Measurements from ENCODE around the gene HSDL2. TPM values are rescaled to one million over a fixed set of nuclear protein-coding genes. Genes with fewer than 3 reads are reported as not detected.
"Not testable (repeated sequence)": the region's sequence is repeated elsewhere in the genome, so short reads cannot be mapped to it uniquely, and the experiment has no call there.

The HSDL2 gene
- total and polyA plus RNA-seq, 3 experiments from 2014 or later = 14.9 to 17.9 (median 17.0) TPM

GRCh38 chr9:112384219-112384618 lies 4.3 kb downstream of the HSDL2 start:
- peak overlapping the region in 1 of 7 donors; percentile 19 for H3K4me3 Mint-ChIP-seq
- H3K27ac Mint-ChIP-seq = peak overlapping the region in 1 of 8 donors; percentile 61
- Histone ChIP-seq H3K36me3 (ENCODE audit: insufficient read depth, low read length) (no peaks in the 10 kb centered on the region), H3K27ac (ENCODE audit: low read depth, low read length) (no peak overlapping the region), H3K4me3 (ENCODE audit: low read length) (no peak overlapping the region), H3K27me3 (ENCODE audit: insufficient read depth, low read length, poor library complexity, severe bottlenecking) (no peaks in the 10 kb centered on the region), H3K9me3 (ENCODE audit: low read length) (no peaks in the 10 kb centered on the region), H3K4me1 (ENCODE audit: insufficient read depth, low read length) (peaks cover 6% of the 10 kb centered on the region)
- POLR2A ChIA-PET = no interaction called here
- H3K9me3 Mint-ChIP-seq = no peaks in the 10 kb centered on the region
- no peak for DNase-seq
- H3K27me3 Mint-ChIP-seq = no peaks in the 10 kb centered on the region
- H3K36me3 Mint-ChIP-seq = peaks cover 0 to 13% (median 5%) of the 10 kb centered on the region in 3 donors
- H3K4me1 Mint-ChIP-seq = peaks cover 25 to 51% (median 43%) of the 10 kb centered on the region in 3 donors
- CTCF ChIA-PET = no interaction called here

GRCh38 chr9:112384690-112385089 lies 4.8 kb downstream of the HSDL2 start:
- Mint-ChIP-seq H3K27ac (no peak overlapping the region), H3K9me3 (no peaks in the 10 kb centered on the region), H3K4me3 (no peak overlapping the region), H3K4me1 (peaks cover 25 to 50% (median 43%) of the 10 kb centered on the region in 3 donors), H3K27me3 (no peaks in the 10 kb centered on the region), H3K36me3 (peaks cover 0 to 8% (median 5%) of the 10 kb centered on the region in 3 donors)
- no peak for DNase-seq
- H3K36me3 ChIP-seq (ENCODE audit: insufficient read depth, low read length) = no peaks in the 10 kb centered on the region
- no peak overlapping the region for H3K4me3 ChIP-seq (ENCODE audit: low read length)
- ChIA-PET POLR2A (no interaction called here), CTCF (interaction anchor here (1.9 kb wide), 1 partner anchor 23 kb away, joined by 6 read pairs; no protein-coding TSS in a partner anchor)
- peaks cover 6% of the 10 kb centered on the region for H3K4me1 ChIP-seq (ENCODE audit: insufficient read depth, low read length)
- no peak overlapping the region for H3K27ac ChIP-seq (ENCODE audit: low read depth, low read length)
- H3K9me3 ChIP-seq (ENCODE audit: low read length) = no peaks in the 10 kb centered on the region
- H3K27me3 ChIP-seq (ENCODE audit: insufficient read depth, low read length, poor library complexity, severe bottlenecking) = no peaks in the 10 kb centered on the region

DNA sequence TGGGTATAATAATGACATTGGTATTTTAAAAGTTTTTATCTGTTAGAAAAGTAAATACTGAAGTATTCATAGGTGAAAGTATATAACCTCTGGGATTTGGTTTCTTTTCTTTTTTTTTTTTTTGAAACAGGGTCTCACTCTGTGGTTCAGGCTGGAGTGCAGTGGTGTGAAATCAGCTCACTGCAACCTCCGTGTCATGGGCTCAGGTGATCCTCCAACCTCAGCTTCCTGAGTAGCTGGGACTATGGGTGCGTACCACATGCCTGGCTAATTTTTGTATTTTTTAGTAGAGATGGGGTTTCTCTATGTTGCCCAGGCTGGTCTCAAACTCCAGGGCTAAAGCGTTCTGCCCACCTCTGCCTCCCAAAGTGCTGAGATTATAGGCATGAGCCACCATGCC lies 7.2 kb downstream of the HSDL2 start:
- no peak overlapping the region for H3K4me3 ChIP-seq (ENCODE audit: low read length)
- Mint-ChIP-seq H3K4me3 (no peak overlapping the region), H3K4me1 (peaks cover 16 to 31% (median 27%) of the 10 kb centered on the region in 3 donors), H3K27ac (no peak overlapping the region), H3K36me3 (peaks cover 0 to 5% (median 0%) of the 10 kb centered on the region in 3 donors), H3K9me3 (no peaks in the 10 kb centered on the region), H3K27me3 (no peaks in the 10 kb centered on the region)
- H3K27me3 ChIP-seq (ENCODE audit: insufficient read depth, low read length, poor library complexity, severe bottlenecking) = no peaks in the 10 kb centered on the region
- CTCF ChIA-PET = interaction anchor here (1.5 kb wide), 1 partner anchor 21 kb away, joined by 3 read pairs; no protein-coding TSS in a partner anchor
- H3K36me3 ChIP-seq (ENCODE audit: insufficient read depth, low read length) = no peaks in the 10 kb centered on the region
- POLR2A ChIA-PET = no interaction called here
- no peaks in the 10 kb centered on the region for H3K9me3 ChIP-seq (ENCODE audit: low read length)
- no peak overlapping the region for H3K27ac ChIP-seq (ENCODE audit: low read depth, low read length)
- H3K4me1 ChIP-seq (ENCODE audit: insufficient read depth, low read length) = peaks cover 6% of the 10 kb centered on the region
- DNase-seq = no peak

DNA sequence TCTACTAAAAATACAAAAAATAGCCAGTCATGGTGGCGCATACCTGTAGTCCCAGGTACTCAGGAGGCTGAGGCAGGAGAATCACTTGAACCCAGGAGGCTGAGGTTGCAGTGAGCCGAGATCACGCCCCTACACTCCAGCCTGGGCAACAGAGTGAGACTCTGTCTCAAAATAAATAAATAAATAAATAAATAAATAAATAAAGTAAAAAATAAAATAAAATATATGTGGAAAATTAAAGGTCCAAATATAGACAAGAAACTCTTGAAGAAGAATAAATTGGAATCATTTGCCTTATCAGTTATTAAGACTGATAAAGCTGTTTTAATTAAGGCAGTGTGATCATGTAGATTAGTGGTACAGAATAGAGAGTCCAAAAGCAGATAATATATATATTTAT lies 10.0 kb downstream of the HSDL2 start:
- H3K9me3 Mint-ChIP-seq; CTCF ChIA-PET; H3K9me3 ChIP-seq (ENCODE audit: low read length); H3K4me1 ChIP-seq (ENCODE audit: insufficient read depth, low read length); H3K27me3 Mint-ChIP-seq; H3K27ac Mint-ChIP-seq; H3K4me3 ChIP-seq (ENCODE audit: low read length); DNase-seq; H3K36me3 ChIP-seq (ENCODE audit: insufficient read depth, low read length); H3K4me3 Mint-ChIP-seq; POLR2A ChIA-PET; H3K27me3 ChIP-seq (ENCODE audit: insufficient read depth, low read length, poor library complexity, severe bottlenecking); H3K27ac ChIP-seq (ENCODE audit: low read depth, low read length): not testable (repeated sequence)
- Mint-ChIP-seq H3K4me1 (peaks cover 11 to 15% (median 15%) of the 10 kb centered on the region in 3 donors), H3K36me3 (peaks cover 0 to 11% (median 2%) of the 10 kb centered on the region in 3 donors)

GRCh38 chr9:112391936-112392560 lies 12.1 kb downstream of the HSDL2 start:
- H3K9me3 Mint-ChIP-seq; H3K4me1 ChIP-seq (ENCODE audit: insufficient read depth, low read length); CTCF ChIA-PET; H3K27ac ChIP-seq (ENCODE audit: low read depth, low read length); DNase-seq; H3K27me3 Mint-ChIP-seq; H3K4me1 Mint-ChIP-seq; H3K9me3 ChIP-seq (ENCODE audit: low read length); H3K4me3 ChIP-seq (ENCODE audit: low read length); H3K36me3 ChIP-seq (ENCODE audit: insufficient read depth, low read length); H3K4me3 Mint-ChIP-seq; H3K27me3 ChIP-seq (ENCODE audit: insufficient read depth, low read length, poor library complexity, severe bottlenecking): not testable (repeated sequence)
- H3K36me3 Mint-ChIP-seq = peaks cover 0 to 12% (median 2%) of the 10 kb centered on the region in 3 donors
- H3K27ac Mint-ChIP-seq = peak overlapping the region in 1 of 8 donors; percentile 21
- POLR2A ChIA-PET = interaction anchor here (0.6 kb wide), 1 partner anchor 12 kb away, joined by 3 read pairs; the partner anchor contains the start of gene HSDL2

DNA sequence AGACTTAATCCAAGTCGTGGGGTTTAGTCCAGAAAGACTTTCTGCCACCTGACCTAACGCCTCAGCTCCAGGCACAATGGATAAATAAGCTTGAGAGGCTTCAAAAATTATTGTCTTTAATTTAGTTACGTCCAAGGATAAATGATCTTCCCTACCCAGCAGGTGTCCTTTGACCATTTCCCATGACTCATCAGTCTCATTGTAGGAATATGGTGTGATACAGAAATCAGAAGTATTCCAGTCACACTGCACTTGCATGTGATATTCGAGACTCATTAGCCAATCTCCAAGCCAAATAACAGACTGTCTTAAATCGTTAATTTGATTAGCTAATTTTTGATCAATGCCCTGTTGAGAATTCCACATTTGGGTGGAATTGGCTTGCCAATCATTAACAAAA lies 13.2 kb downstream of the HSDL2 start:
- H3K4me1 ChIP-seq (ENCODE audit: insufficient read depth, low read length); DNase-seq; H3K27ac ChIP-seq (ENCODE audit: low read depth, low read length); H3K27ac Mint-ChIP-seq; H3K27me3 Mint-ChIP-seq; H3K4me1 Mint-ChIP-seq; H3K27me3 ChIP-seq (ENCODE audit: insufficient read depth, low read length, poor library complexity, severe bottlenecking); H3K36me3 ChIP-seq (ENCODE audit: insufficient read depth, low read length); H3K9me3 ChIP-seq (ENCODE audit: low read length); H3K4me3 Mint-ChIP-seq; H3K9me3 Mint-ChIP-seq; H3K4me3 ChIP-seq (ENCODE audit: low read length); POLR2A ChIA-PET; CTCF ChIA-PET: not testable (repeated sequence)
- H3K36me3 Mint-ChIP-seq = peaks cover 2 to 14% (median 8%) of the 10 kb centered on the region in 3 donors

DNA sequence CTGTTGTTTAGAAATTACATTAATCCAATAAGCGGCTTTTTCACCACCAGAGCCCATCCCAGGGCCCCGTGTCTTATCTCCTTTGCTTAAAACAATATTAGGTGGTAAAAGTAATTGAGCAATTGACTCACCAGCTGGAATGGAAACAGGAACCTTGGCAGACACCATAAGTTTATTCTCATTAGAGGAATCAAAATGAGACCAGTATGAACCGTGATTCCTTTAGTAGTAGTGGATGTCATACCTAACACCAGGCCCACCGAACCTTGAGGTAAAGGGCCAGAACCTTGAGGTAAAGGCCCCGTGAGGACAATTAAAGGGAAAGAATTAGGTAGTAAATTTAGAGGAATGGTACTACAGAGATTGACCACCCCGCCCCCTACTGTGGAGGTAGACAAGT lies 16.5 kb downstream of the HSDL2 start:
- Histone ChIP-seq H3K27me3 (ENCODE audit: insufficient read depth, low read length, poor library complexity, severe bottlenecking) (no peaks in the 10 kb centered on the region), H3K9me3 (ENCODE audit: low read length) (no peaks in the 10 kb centered on the region), H3K4me3 (ENCODE audit: low read length) (no peak overlapping the region), H3K4me1 (ENCODE audit: insufficient read depth, low read length) (no peaks in the 10 kb centered on the region), H3K27ac (ENCODE audit: low read depth, low read length) (no peak overlapping the region), H3K36me3 (ENCODE audit: insufficient read depth, low read length) (no peaks in the 10 kb centered on the region)
- ChIA-PET CTCF (no interaction called here), POLR2A (no interaction called here)
- Mint-ChIP-seq H3K36me3 (peaks cover 7 to 25% (median 17%) of the 10 kb centered on the region in 3 donors), H3K4me3 (no peak overlapping the region), H3K4me1 (no peaks in the 10 kb centered on the region), H3K27ac (peak overlapping the region in 1 of 8 donors; percentile 37), H3K27me3 (no peaks in the 10 kb centered on the region), H3K9me3 (peaks cover 10 to 17% (median 16%) of the 10 kb centered on the region in 5 donors)
- no peak for DNase-seq

GRCh38 chr9:112396872-112397271 lies 17.0 kb downstream of the HSDL2 start:
- no peak overlapping the region for H3K27ac ChIP-seq (ENCODE audit: low read depth, low read length)
- no peaks in the 10 kb centered on the region for H3K4me1 ChIP-seq (ENCODE audit: insufficient read depth, low read length)
- H3K27me3 Mint-ChIP-seq = no peaks in the 10 kb centered on the region
- no peak overlapping the region for H3K27ac Mint-ChIP-seq
- no peaks in the 10 kb centered on the region for H3K36me3 ChIP-seq (ENCODE audit: insufficient read depth, low read length)
- DNase-seq = no peak
- peaks cover 7 to 25% (median 17%) of the 10 kb centered on the region in 3 donors for H3K36me3 Mint-ChIP-seq
- H3K4me3 ChIP-seq (ENCODE audit: low read length) = no peak overlapping the region
- no peaks in the 10 kb centered on the region for H3K4me1 Mint-ChIP-seq
- peaks cover 10 to 17% (median 16%) of the 10 kb centered on the region in 5 donors for H3K9me3 Mint-ChIP-seq
- ChIA-PET POLR2A (no interaction called here), CTCF (no interaction called here)
- no peaks in the 10 kb centered on the region for H3K27me3 ChIP-seq (ENCODE audit: insufficient read depth, low read length, poor library complexity, severe bottlenecking)
- H3K9me3 ChIP-seq (ENCODE audit: low read length) = no peaks in the 10 kb centered on the region
- H3K4me3 Mint-ChIP-seq = no peak overlapping the region

All from CD8-positive, alpha-beta memory T cell (primary cell).